Stimulated activated CD4-positive, alpha-beta T cell treated with anti-CD3 and anti-CD28 coated beads, Interleukin-1b, Interleukin-23, amount 100 ng/mL, for 4 hours (primary cell): Measurements from ENCODE around the gene PPP2R1B.
"Not testable (repeated sequence)": the region's sequence is repeated elsewhere in the genome, so short reads cannot be mapped to it uniquely, and the experiment has no call there.

ENCODE experiments used
- DNase-seq, 2 donors: peaks; one replicate each; pipeline ENCODE4 v3.0.0-alpha.2; 2020; ENCODE audit warnings: low read depth in 2 of 2

The PPP2R1B gene

DNA sequence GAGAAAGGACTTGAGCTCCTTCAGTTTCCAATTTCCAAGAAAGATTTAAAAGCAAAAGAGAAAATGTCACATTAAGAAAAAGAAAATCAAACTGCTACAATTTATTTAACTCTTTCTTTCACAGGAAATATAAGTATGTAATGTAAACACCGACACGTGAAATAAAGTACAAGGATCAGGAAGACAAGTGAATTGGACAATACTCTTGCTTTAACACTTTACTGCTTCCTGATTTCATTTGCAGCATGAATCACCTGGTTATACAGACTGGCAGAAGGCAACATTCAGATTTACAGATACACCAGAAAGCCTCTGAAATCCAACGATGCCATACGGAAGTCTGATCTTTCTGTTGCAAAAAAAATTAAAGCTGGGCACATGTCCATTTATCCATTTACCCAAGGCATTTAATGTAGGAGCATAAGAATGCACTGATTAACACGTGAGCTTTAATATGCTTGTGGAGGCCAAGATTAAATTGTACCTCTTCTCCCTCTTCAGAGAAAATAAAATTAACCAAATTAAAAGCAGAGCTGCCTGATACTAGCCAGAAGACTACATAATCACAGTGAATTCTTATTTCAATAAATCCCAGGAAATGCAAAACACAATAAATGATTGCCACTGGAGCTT, 16.0 kb upstream of the PPP2R1B start:
- DNase-seq, result no peak

- no peak for DNase-seq
These were observed 12.9 kb upstream of the PPP2R1B start for GRCh38 chr11:111779118-111779517.

DNA sequence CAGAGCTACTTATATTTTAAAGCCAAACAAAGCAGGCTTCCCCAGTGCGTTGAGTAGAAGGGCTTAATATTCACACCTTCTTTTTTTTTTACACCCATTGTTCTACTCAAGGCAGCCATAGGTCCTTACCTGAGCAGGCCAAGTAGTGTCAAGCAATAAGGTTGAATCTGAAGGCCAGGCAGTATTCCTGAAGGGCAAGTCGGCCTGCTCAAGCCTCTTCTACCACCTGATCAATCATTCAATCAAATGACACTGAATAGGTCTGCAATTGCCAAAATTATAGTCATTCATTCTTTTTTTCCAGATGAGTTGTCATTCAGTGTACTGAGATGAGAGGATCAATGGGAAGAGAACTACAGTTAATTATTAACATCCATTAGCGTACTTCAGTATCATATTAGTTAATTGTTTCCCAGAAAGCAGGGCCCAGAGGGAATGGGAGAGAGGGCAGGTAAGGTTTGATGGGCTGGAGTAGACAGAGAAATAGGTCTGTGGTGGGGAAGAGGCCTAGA, 11.9 kb upstream of the PPP2R1B start:
- no peak for DNase-seq

- peak in 1 of 2 donors; percentile 14 for DNase-seq
These were observed 11.2 kb upstream of the PPP2R1B start for GRCh38 chr11:111777094-111778046.

DNA sequence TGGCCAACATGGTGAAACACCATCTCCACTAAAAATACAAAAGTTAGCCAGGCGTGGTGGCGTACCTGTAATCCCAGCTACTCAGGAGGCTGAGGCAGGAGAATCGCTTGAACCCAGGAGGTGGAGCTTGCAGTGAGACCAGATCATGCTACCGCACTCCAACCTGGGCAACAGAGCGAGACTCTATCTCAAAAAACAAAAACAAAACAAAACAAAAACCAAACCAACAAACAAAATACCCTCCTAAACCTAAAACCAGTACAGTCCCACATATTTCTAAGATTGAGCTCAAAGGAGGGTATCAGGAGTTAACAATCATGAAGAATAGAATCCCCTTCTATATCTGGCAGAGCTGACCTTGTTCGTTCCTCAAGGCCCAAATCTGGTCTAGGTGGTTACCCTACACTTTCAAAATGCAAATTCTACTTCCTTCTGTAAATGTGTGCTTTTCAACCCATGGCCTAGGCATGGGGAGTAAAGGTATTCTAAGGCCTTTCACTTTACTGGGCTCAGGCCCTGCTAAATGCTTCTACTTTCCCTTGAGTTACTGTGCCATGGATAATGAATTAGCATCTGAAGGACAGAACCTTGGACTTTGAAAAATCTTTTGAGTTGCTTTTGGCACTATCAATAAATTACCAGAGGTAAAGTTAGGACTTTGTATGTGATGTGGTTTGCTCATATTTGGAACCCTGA, 10.4 kb upstream of the PPP2R1B start:
- no peak for DNase-seq

GRCh38 chr11:111774955-111775710, 8.9 kb upstream of the PPP2R1B start:
- no peak for DNase-seq

- no peak for DNase-seq
These were observed 6.3 kb upstream of the PPP2R1B start for GRCh38 chr11:111772535-111772934.

DNA sequence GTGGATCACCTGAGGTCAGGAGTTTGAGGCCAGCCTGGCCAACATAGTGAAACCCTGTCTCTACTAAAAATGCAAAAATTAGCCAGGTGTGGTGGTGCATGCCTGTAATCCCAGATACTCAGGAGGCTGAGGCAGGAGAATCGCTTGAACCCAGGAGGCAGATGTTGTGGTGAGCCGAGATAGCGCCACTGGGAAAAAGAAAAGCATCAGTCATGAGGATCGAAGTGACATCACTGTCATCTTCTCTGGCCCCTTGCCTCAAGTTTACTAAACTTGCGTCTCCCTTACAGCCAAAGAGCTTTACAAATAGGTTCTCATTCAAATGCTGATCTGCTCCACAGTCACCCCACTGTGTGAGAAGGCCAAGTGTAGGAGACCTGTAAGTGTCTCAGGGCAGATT, 5.0 kb upstream of the PPP2R1B start:
- DNase-seq, result not testable (repeated sequence)

GRCh38 chr11:111770581-111771134, 4.5 kb upstream of the PPP2R1B start:
- no peak for DNase-seq

DNA sequence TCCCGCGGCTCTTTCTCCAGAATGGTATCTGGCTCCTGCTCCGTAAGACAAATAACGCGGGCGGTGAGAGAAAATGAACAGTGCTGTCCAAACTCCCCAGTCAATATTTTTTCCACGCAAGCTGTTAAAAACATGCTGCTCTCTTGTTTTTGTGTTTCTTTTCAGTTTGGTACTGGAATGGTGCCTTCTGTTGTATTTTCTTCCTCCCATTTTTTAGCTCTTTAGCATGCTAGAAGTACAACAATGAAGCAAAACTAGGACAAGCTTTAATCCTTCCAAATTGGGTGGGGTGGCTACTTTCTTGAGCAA, 599 bp upstream of the PPP2R1B start:
- DNase-seq, result no peak

DNA sequence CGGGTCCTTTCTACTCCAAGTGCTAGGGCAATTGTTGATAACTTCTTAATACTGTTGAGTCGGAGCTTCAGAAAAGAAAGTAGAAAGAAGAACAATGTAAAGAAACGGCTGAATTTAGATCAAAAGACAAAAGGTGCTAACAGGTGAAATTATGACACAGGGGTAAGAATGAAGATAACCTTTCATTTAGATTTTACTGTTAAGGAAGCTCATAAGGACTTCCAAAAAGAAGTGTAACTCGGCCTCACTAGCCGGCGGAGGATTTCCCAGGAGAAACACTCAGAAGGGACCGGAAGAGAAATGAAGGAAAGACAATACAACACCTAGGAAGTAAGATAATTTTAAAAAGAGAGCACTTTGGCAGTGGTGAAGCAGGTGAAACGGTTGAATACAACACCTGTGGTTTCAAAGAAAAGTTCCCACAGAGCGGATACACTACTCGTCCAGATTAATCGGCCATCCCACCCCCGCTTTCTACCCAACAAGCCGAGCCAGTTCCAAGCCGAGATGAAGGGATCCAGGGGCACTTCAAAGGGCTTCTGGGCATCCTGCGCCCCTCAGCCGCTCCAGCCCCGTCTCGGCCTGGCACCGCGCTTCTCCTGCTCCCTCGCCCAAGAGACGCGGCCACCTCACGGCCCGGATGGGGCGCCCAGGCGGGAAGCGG, 737 bp downstream of the PPP2R1B start:
- no peak for DNase-seq

DNA sequence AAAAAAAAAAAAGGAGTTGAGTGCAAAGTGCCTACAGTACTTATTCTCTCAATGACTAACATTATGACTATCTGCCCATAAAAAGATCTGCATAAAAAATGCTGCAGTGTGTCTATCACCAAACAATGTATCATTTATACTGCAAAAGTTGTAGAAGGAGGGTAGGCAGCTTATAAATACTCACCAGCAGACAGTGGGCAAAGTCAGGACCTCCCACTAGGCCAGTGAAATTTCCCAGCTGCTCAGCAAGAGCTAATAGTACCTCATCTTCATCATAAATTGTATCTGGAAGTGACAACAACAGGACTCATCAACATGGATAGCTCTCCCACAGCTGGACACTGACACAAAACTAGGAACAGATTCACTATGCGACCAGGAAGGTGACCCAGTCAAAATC, 1.6 kb downstream of the PPP2R1B start:
- no peak for DNase-seq

DNA sequence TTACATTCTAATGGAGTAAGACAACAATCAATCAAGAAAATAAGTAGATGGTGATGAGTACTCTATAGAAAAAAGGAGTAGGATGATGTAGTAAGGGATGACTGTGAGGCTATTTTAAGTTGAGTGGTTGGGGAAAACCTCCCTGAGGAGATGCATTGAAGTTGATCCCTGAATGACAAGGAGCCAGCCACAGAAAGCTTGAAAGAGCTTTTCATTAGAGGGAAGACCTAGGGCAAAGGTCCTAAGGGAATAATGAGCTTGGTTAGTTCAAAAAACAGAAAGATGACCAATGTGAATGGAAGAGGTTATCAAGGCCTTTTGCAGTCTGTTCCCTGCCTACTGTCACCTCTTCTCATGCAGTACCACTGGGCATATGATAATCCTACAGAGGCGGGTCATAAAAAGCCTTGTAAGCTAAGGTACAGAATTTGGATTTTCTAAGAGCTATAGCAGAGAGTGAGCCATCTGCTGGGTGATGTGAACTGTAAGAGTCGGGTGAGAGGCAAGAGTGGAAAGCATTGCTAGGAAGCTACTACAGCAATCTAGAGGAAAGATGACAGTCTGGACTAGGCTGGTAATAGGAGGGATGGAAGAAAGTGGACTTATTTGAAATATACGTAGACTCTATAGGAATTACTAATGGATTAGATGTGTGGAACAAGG, 3.1 kb downstream of the PPP2R1B start:
- DNase-seq, result no peak

GRCh38 chr11:111762526-111762925, 3.7 kb downstream of the PPP2R1B start:
- no peak for DNase-seq

GRCh38 chr11:111761036-111761435, 5.2 kb downstream of the PPP2R1B start:
- DNase-seq, result no peak

GRCh38 chr11:111759778-111760407, 6.3 kb downstream of the PPP2R1B start:
- no peak for DNase-seq

DNA sequence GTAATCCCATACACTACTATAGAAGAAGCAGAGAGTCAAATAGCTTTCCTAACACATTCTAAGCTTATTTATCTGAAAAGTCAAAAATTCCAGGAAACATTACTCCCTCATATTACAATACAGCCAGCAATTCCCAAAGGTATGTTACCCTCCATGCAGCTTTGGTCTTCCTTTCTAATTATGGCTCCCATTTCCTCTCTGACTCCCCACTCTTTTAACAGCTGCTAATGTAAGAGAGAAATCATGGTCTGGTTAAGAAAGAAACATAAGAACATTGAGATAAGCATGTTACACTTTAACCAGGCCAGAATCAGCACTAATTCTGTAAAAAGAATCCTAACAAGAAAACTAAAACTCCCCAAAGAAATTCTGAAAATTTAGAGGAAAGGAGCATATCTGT, 6.8 kb downstream of the PPP2R1B start:
- no peak for DNase-seq

DNA sequence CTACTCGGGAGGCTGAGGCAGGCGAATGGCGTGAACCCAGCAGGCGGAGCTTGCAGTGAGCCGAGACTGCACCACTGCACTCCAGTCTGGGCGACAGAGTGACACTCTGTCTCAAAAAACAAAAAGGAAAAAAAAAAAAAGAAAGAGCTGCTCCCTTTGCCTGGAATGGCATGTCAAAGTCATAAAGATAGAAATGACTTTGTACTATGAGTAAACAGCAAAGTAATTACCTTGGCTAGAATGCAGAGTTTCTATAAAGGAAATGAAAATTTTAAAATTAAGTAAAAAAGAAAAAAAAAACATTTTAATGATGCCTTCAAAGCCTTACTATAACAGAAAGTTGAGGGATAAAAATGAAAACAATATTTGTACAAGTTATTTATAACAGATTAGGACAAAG, 10.1 kb downstream of the PPP2R1B start:
- no peak for DNase-seq

- no peak for DNase-seq
These were observed 16.5 kb downstream of the PPP2R1B start for GRCh38 chr11:111749646-111750045.
